Hematopoietic multipotent progenitor cell treated with erythropoietin and hydrocortisone succinate and interleukin-3 and kit ligand, for 6 days (in vitro differentiated cells): ENCODE results near the gene GPATCH8.
"Not testable (repeated sequence)": the region's sequence is repeated elsewhere in the genome, so short reads cannot be mapped to it uniquely, and the experiment has no call there.

Source experiments
- DNase-seq: peaks from one replicate; pipeline ENCODE4 v3.0.0-alpha.2; 2015

The GPATCH8 gene

DNA sequence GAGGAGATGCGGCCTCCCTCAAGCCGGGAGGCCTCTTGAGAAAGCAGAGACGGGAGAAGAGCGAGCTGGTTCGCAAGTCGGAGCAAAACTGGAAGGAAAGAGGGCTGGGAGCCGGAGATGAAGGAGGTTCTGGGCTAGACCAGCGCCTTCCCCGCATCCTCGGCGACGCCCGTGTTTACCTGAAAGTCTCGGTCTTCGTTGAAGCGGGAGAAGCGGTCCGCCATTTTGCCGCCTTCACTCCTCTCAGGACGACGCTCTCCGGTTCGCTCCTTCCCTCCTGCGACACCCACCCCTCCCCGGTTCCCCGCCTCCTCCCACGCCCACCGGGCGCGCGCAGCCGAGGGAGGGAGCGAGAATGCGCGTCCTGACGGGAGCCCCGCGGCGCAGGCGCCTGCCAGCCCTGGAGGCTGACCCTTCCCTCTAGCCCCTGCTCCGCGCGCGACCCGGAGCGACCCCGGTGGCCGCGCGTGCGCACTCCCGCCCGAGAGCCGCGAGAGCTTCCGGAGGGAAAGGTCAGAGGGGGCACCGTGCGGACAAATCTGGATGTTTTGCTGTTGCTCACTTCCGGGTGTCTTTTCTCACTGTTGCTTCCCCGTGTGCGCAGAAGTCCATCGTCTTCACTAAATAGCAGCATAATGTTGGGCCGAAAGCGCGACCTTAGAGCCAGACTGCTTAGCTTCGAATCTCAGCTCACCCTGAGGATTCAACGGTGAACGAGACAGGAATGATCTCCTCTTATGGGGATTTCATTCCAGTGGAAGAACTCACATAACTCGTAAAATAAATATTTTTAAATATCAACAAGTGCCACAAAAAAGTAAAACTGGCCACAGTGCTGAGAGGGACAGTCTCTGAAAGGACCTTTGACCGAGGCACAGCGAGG lies at the start of gene GPATCH8:
TSS of gene GPATCH8 (minus strand) at position 260 of the 883 bp plus-strand sequence. CDS start at position 224, 36 bp downstream.
- DNase-seq = peak; percentile 94

DNA sequence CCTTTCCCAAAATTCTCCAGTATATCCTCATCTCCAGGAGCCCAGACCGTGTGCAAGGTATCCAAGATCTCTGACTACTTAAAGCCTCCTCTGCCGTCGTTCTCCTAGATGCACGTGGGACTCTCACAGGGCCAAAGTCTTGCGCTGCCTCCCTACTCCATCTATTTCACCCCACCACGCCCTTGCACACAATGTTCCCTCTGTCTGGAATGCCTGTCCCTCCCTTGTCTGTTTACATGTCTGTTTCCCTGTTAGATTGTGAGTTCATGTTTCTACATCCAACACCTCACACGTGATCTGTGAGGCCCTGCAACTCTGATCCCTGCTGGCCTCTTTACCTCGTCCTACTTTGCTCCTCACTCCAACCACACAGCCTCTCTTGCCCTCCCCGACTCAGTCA lies 49.2 kb upstream of the GPATCH8 start:
- DNase-seq = no peak

DNA sequence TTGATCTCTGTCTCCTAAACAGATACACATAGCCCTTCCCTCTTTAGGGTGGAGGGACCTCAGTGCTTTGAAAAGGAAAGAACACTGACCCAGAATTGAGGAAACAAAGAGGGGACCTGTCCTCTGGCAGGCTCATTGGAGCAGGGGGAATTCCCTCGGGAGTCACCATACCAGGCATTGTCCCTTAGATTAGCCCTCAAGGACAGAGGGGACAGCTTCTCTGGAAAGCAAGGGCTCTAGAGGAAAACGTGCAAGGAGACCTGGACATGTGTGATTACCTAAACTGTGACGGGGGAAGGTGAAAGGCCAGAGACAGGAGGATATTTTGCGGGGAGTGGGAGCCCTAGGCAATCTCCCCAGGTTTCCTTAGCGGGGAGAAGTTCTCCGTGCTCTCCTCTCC lies 46.5 kb upstream of the GPATCH8 start:
- DNase-seq = no peak

DNA sequence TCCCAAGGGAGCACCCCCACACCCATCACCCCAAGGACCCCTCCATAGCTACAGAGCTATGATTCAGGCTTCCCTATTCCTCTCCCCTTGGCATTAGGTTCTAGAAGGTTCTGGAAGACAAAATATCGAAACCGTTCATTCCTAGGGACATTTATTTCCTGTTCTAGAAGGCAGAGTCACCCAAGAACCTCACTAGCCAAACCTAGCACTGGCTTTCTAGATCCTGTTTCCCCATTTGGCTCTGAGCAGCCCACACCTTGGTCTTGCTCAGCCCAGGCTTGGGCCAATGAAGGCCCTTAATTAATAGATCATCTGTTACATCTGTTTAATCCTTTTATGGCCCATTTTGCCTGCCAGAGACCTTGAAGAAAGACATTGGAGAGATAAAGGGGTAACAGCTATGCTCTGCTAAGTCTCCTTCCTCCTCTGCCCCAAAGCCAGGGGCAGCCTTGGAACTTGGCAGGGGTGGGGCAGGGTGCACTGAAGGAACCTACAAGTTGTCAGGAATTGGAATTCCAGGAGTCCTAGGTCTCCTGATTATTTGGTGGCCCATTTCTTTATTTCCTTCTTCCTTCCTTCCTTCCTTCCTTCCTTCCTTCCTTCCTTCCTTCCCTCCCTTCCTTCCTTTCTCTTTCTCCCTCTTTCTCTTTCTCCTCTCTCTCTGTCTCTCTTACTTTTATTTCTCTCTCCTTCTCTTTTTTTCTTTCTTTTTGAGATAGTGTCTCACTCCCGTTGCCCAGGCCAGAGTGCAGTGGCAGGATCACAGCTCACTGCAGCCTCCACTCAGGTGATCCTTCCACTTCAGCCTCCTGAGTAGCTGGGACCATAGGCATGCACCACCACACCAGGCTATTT lies 45.4 kb upstream of the GPATCH8 start:
- no peak for DNase-seq

DNA sequence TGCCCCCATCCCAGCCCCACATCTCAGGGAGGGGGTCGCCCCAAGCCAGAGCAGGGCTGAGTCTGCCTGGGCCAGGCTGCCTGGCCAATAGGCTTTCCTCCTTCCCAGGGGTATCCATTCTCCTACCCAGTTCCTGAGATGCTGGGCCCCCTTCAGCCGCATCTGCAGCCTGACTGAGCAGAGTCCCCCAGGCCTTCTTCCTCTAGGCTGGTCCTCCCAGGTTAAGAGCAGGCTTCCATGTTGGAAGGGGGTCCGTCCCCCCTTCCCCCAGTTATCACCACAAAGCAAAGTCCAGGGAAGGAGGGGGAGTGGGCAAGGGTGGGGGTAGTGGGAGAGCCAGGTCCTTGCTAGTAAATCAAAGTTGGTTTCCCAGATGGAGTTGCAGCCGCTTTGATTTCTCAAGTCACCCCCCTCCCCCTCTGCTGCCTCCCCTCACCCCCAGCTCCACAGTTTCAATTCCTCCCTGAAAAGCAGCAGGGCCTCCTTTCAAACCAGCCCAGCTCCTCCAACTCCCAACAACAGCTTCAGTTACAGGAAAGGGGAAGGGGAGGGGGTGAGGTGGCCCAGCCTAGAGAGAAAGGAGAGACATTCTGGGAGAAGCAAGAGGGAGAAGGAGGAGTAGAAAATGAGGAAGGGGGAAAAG lies 44.5 kb upstream of the GPATCH8 start:
- no peak for DNase-seq

DNA sequence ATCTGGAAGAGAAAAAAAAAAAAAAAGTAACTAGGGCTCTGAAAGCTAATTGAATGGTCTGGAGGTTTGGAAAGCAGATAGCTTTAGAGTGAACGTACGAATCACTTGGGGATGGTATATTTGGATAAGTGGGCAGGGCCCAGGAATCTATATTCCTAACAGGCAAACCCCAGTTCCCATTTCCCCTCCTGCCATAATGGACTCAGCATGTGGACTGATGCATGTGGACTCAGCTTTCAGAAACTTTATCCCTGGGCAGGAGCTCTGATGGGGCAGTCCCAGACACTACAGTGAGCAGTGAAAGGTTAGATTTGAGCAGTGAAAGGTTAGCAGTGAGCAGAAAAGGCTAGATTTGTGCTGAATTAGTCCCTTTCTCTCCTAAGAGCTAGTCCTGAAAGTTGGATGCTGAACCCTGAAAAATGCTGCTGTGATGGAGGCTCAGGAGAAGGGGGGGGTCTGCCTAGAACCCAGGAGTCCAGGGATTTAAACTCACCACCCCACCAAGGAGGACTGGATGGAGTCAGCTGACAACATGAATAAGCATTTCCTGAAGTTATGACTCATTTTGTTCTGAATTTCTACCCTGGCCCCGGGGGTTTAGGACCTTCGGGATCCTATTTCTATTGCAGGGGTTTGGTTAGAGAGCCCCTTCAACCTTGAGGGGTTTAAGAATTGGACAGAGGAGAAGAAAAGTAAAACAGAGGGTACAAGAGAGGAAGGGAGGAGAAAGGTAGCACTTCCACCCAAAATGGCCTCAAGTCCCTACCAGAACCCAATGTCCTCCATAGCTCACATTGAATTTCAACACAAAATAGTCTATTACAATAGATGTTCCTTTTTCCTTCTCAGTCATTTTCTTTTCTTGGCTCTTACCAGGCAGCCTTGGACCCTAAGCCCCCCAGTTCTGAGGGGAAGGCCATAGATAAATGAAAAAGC lies 43.7 kb upstream of the GPATCH8 start:
- DNase-seq = no peak

DNA sequence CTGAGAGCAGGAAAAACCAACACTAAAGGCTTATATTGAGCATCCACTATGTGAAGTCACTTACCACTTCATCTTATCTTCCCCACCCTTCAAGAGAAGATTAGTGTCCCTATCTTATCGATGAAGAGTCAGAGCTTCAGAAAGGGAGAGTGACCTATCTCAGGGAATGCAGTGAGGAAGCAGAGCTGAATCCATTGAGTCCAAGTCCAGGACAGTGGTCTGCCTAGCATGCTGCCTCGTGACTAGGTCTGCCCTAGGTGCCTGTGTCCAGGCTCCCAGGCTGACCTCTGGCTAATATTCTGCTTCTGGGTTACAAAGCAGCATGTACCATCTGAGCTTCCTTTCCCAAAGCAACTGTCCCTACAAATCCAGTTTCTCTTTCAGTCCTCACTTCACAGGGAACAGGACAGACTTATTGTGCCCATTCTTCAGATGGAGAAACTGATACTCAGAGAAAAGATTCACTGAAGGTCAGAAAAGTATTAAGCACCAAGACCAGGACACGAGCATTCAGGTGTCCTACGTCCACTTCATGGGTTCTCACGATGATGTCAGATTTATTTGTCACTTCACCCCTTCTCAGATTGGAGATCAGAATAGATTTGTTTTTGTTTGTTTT lies 40.8 kb upstream of the GPATCH8 start:
- no peak for DNase-seq

DNA sequence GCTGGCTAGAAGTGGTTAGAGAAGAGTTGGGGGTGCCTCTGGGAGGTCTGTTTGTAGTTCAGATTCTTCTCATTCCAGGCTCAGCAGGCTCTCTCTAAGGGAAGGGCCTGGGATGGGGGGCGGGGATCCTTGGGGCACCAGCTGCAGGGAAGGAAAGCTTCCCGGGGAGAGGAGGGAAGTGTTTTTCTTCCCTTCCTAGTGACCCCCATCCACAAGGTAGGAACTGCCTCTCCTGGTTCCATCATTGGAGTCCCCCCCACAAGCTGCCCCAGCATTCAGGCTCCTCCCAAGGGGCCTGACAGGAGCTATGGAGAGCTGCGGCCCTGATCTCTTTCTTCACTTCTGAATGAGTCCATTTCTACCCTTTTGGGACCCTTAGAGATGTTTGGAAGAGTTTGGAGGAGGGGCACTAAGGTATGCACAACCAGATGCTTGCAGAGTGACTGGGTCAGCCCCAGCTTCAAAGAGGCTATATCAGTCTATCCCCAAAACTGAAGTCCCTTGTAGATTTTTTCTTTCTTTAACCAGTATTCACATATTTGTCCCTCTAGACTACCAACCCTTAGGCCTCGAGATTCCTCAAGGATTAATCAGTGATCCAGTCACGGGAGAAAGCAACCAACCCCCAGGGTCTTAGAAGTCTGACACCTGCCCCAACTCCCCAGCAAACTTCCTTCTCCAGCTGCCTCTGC lies 40.2 kb upstream of the GPATCH8 start:
- DNase-seq = no peak

DNA sequence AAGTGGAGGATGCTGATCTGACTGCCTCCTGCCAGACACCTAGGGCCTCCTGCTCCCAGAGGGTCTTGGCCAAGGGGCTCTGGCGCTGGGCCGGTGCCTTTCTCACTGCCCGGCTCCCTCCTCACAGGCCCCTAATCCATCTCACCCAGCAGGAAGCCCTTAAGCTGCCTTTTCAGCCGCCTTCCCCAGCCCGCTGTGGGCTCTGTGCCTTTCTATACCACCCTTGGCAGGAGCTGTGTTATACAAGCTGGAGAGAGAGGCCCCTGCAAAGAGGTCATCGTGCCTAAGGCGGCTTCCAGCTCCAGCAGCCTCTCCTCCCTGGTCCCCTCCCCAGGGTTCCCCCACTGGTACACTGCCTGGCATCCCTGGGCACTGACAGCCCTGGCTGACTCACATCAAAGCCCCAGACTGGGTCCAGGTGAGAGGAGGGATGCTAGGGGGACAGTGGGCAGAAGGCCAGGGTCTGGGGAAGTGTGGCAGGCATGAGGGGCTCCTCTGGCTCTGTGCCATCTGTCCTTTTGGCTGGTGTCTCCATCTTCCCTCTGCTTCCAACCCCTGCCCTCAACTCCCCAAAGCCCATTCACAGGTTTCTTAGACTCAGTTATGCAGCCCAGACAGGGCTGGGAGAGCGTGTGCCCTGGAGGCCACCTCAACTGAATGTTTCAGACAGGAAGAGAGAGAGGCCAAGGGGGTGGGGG lies 38.8 kb upstream of the GPATCH8 start:
- DNase-seq = no peak

DNA sequence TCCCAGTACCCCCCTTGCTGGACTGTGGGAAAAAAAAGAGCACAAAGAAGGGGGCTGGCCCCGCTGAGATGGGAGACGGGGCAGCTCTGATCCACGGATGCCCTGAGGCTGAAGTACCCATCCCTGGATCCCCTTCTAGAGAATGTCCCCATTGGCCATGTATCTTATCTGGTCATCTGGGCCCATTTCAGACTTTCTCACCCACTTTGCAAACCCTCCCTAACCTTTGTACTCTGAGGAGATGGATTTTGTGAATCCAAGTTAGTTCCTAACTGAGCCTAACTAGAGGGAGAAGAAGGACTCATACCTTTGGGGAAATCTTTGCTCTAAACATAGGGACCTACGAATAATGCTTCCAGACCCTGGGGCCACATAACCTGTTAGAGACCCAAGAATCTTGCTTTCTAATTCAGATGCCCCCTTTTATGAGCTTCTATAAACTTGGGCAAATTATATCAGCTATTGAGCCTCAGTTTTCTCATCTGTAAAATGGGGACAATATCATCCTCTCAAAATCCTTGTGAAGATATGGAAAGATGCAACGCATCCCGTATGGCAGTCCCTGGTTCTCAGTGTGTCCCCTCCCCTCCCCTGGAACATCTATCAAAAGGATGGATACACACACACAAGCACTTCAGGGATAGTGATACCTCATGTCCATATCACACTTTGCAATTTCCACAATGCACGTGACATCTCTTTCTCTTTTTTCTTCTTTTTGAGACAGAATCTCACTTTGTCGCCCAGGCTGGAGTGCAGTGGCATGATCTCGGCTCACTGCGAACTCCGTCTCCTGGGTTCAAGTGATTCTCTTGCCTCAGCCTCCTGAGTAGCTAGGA lies 37.3 kb upstream of the GPATCH8 start:
- no peak for DNase-seq

DNA sequence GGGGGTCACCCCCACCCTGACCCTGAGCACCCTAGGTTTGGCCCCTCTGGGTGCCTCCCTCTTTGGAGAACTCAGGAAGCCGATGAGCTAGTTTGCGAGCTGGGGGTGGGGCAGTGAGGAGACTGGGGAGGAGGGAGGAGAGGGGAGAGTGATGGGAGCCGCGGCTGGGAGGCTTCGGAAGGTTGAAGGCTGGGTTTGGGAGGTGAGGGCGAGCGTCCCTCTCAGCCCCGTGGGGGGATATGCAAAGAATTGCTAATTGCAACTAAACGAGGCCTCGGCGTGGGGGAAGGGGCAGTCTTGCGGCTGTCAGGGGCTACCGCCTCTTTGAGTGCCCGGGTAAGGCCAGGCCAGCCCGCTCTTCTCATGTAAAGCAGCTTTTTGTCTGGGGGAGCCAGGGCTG lies 36.5 kb upstream of the GPATCH8 start:
- DNase-seq = no peak

DNA sequence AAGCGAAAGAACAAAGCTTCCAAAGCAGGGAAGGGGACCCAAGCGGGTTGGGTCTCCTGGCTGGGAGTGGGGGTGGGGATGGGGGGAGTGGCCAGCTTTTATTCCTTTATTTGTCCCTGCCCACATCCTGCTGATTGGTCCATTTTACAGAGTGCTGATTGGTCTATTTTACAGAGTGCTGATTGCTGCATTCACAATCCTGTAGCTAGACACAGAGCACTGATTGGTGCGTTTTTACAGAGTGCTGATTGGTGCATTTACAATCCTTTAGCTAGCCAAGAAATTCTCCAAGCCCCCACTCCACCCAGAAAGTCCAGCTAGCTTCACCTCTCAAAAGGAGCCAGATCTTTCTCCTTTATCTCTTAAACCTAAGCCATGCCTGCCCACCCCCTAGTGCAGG lies 34.7 kb upstream of the GPATCH8 start:
- not testable (repeated sequence) for DNase-seq

DNA sequence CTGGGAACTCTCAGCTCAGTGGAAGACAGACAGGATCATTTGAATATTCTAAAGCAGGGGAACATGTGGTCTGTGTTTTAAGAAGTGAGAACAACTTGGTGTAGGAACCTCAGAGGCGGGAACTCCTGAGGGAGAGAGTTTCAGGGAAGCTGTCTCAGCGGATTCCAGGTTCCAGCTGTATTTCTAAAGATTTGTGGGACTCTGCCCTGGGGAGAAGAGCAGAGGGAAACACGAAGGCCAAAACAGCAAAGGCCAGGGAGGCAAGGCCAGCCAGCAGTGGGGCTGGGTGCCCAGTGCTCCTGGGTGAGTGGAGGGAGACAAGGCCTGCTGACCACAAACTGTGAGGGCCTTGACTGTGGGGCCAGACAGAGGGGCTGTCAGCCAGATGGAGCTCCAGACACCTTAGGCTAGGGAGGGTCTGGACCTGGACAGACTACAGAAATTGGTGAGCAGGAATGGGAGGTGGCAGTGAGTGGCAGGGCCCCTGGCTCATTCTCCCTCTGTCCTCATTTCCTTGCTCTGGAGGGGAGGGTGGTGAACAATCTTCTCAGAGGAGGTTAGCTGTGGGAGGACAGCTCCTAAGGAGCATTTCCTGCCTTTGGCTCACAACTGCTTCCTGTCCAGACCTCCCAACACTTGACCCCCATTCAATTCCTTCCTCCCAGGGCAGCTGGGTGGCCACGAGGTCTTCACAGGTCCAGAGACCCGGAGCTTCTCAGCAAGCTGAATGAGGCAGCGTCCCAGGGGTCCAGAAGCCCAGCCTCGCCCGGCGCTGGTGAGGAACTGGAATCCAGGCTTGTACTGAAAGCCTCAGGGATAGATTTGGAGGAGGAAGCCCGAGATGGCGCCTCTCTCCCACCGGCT lies 33.1 kb upstream of the GPATCH8 start:
- no peak for DNase-seq

DNA sequence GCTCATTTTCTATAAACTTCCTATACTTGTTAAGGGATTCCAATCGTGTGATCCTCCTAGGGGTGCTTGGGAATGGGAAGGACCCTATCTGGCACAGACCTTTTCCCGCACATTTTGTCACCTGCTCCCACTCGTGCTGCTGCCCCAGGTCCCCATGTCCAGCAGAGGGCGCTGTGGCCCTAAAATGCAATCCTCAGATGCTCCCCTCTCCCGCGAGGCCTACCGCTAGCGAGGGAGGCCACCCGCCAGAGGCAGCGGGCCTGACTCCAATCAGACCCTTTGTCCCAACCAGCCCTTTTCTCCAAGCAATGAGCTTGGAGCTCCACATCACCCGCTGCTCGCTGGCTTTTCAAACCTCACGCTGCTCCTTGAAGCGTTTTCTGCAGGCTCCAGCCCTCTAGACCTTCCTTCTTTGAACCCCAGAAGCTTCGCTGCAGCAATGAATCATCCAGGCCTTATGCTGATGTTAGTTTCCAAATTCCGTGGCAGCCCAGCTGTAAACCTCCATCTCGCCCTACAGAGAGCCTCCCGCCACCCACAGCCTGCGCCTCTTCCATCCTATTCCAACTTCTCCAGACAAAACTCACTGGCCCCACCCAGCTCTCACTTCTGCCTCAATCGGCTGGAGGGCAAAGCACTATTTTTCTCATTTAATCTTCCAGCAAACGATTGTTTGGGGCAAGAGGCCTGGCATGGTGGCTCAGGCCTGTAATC lies 30.5 kb upstream of the GPATCH8 start:
- DNase-seq = peak; percentile 93

DNA sequence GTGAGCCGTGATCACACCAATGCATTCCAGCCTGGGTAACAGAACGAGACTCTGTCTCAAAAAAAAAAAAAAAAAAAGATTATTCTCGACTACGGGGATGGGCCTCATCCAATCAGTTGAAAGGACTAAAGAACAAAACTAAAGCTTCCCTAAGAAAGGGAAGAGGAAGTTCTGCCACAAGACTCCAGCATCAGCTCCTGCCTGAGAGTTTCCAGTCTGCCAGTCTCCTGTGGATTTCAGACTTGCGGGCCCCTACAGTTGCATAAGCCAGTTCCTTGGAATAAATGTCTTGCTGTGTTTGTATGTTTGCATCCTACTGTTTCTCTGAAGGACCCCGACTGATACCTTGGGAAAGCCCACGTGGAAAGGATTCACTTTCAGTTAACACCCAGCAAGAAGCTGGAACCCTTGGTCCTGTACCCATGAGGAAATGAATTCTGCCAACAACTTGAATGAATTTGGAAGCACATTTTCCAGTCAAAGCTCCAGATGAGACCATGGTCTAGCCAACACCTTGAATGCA lies 27.8 kb upstream of the GPATCH8 start:
- DNase-seq = no peak

DNA sequence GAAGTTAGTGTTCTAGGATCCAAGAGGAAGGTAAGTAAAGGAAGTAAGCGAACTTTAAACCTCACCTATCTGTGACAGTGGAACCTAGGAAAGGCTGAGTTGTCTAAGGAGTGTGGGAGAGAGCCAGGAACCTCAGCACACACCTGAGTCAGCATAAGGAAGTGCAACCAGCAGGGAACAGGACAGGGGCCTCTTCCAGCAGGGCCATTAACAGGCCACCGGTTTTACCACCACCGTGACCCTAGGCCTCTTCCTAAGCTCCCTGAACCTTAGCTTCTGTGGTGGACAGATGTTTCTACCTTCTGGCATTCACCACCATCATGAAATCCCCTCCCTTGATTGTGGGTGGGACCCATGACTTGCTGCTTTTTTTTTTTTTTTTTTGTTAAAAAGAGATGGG lies 26.7 kb upstream of the GPATCH8 start:
- DNase-seq = no peak

DNA sequence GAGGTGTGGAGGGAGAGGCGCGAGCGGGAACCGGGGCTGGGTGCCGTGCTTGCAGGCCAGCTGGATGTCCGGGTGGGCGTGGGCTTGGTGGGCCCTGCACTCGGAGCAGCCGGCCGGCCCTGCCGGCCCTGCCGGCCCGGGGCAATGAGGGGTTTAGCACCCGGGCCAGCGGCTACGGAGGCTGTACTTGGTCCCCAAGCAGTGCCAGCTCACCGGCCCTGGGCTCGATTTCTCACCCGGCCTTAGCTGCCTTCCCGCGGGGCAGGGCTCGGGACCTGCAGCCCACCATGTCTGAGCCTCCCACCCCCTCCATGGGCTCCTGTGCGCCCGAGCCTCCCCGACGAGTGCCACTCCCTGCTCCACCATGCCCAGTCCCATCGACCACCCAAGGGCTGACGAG lies 24.7 kb upstream of the GPATCH8 start:
- no peak for DNase-seq

DNA sequence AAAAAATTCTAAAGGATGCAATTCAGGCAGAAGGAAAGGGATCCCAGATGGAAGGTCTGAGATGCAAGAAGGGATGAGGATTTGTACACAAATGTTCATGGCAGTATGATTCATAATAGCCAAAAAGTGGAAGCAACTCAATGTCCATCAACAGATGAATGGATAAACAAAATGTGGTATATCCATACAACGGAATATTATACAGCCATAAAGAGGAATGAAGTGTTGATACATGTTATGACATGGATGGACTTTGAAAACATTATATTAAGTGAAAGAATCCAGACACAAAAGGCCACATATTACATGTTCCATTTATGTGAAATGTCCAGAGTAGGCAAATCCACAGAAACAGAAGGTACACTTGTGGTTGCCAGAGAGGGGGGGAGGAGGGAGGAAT lies 23.9 kb upstream of the GPATCH8 start:
- no peak for DNase-seq
